ENCODE results near the gene LSM10.

DNA sequence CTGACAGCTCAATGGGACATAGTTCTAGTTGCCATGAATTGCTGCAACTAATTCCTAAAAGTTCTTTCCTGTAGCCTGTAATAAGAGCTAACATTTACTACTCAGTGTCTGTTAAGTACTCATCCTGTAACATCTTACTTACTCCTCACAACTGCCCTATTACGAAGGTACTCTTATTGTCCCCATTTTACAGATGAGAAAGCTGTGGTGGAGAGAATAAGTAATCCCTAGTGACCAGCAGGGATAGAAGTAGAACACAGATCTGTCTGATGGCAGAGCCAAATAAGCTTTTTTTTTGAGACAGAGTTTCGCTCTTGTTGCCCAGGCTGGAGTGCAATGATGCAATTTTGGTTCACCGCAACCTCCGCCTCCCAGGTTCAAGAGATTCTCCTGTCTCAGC, 15.0 kb downstream of the LSM10 start:
- TF ChIP-seq, protein P1, sequence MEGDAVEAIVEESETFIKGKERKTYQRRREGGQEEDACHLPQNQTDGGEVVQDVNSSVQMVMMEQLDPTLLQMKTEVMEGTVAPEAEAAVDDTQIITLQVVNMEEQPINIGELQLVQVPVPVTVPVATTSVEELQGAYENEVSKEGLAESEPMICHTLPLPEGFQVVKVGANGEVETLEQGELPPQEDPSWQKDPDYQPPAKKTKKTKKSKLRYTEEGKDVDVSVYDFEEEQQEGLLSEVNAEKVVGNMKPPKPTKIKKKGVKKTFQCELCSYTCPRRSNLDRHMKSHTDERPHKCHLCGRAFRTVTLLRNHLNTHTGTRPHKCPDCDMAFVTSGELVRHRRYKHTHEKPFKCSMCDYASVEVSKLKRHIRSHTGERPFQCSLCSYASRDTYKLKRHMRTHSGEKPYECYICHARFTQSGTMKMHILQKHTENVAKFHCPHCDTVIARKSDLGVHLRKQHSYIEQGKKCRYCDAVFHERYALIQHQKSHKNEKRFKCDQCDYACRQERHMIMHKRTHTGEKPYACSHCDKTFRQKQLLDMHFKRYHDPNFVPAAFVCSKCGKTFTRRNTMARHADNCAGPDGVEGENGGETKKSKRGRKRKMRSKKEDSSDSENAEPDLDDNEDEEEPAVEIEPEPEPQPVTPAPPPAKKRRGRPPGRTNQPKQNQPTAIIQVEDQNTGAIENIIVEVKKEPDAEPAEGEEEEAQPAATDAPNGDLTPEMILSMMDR (IDR thresholded peaks at IDR 0.05), result no peak
- TF ChIP-seq POLR2A (IDR thresholded peaks at IDR 0.05) (no peak), POLR2AphosphoS5 (IDR thresholded peaks at IDR 0.05; ENCODE audit: insufficient read depth in 1 of 2, low read depth in 1 of 2) (no peak)

Measured in vagina (tissue), 2 donors.